Measurements from ENCODE around the gene GDPD5. TPM values are rescaled to one million over a fixed set of nuclear protein-coding genes. Genes with fewer than 3 reads are reported as not detected.

The GDPD5 gene
- total and polyA plus RNA-seq, 11 donors, result 2.0 to 12.5 (median 4.9) TPM

GRCh38 chr11:75450826-75451821 lies 74.6 kb downstream of the GDPD5 start:
- TF ChIP-seq POLR2A (IDR thresholded peaks at IDR 0.05) (no peak), CTCF (IDR thresholded peaks at IDR 0.05) (peak in 11 of 12 donors; percentile 22 to 55 (median 47))
- Histone ChIP-seq H3K9me3 (no peaks in the 10 kb centered on the region), H3K4me3 (no peak overlapping the region), H3K27ac (no peak overlapping the region), H3K4me1 (peaks cover 0 to 5% (median 0%) of the 10 kb centered on the region in 12 donors), H3K27me3 (no peaks in the 10 kb centered on the region), H3K36me3 (no peaks in the 10 kb centered on the region)
- WGBS, 4 donors, result 66 to 78% (median 73%) methylated on average over 40 to 46 of the region's 46 CpGs
- intact Hi-C loops (cut with DNase I), result no loop called here
- DNase-seq, result peak in 1 of 5 donors; percentile 55
- ATAC-seq, result no peak

- peak in 1 of 5 donors; percentile 41 for DNase-seq
- Histone ChIP-seq H3K36me3 (no peaks in the 10 kb centered on the region), H3K27ac (no peak overlapping the region), H3K4me1 (peaks cover 0 to 5% (median 0%) of the 10 kb centered on the region in 12 donors), H3K4me3 (no peak overlapping the region), H3K9me3 (no peaks in the 10 kb centered on the region), H3K27me3 (no peaks in the 10 kb centered on the region)
- no peak for ATAC-seq
- WGBS, 4 donors, result 89 to 100% (median 93%) methylated on average over 6 to 7 of the region's 7 CpGs
- intact Hi-C loops (cut with DNase I), result no loop called here
- TF ChIP-seq POLR2A (IDR thresholded peaks at IDR 0.05), result no peak
- no peak for TF ChIP-seq CTCF (IDR thresholded peaks at IDR 0.05)
Observed at GRCh38 chr11:75450236-75450635, 75.5 kb downstream of the GDPD5 start.

- peak in 1 of 5 donors; percentile 35 for DNase-seq
- H3K36me3 ChIP-seq, result no peaks in the 10 kb centered on the region
- whole genome bisulfite sequencing, 4 donors, result 92 to 97% (median 94%) methylated on average over 10 to 11 of the region's 11 CpGs
- no peak for ATAC-seq
- TF ChIP-seq POLR2A (IDR thresholded peaks at IDR 0.05) (no peak), CTCF (IDR thresholded peaks at IDR 0.05) (no peak)
- intact Hi-C loops (cut with DNase I), result loop anchor here in 3 of 10 donors (10.0 kb wide), 1 partner anchor 55 kb away; the partner anchor contains the start of gene RPS3 (in 3 of the 3)
- no peaks in the 10 kb centered on the region for H3K27me3 ChIP-seq
- no peak overlapping the region for H3K27ac ChIP-seq
- H3K4me1 ChIP-seq, result peaks cover 0 to 5% (median 0%) of the 10 kb centered on the region in 12 donors
- H3K9me3 ChIP-seq, result no peaks in the 10 kb centered on the region
- no peak overlapping the region for H3K4me3 ChIP-seq
Observed at GRCh38 chr11:75449776-75450175, 76.0 kb downstream of the GDPD5 start.

GRCh38 chr11:75449271-75449670 lies 76.5 kb downstream of the GDPD5 start:
- Histone ChIP-seq H3K27me3 (no peaks in the 10 kb centered on the region), H3K36me3 (no peaks in the 10 kb centered on the region), H3K27ac (no peak overlapping the region), H3K4me1 (peaks cover 0 to 2% (median 0%) of the 10 kb centered on the region in 12 donors), H3K9me3 (no peaks in the 10 kb centered on the region), H3K4me3 (no peak overlapping the region)
- TF ChIP-seq POLR2A (IDR thresholded peaks at IDR 0.05) (no peak), CTCF (IDR thresholded peaks at IDR 0.05) (no peak)
- DNase-seq, result peak in 1 of 5 donors; percentile 28
- WGBS, 4 donors, result 85 to 100% (median 94%) methylated on average over 2 to 10 of the region's 10 CpGs
- no peak for ATAC-seq
- intact Hi-C loops (cut with DNase I), result loop anchor here in 3 of 10 donors (10.0 kb wide), 1 partner anchor 54 kb away; the partner anchor contains the start of gene RPS3 (in 3 of the 3)
